ENCODE measurements around the gene FIGNL2. TPM values are rescaled to one million over a fixed set of nuclear protein-coding genes. Genes with fewer than 3 reads are reported as not detected.

The FIGNL2 gene
- polyA plus RNA-seq, 2 of the 4 experiments (the other 2 are of a cell fraction), result 0.26 to 0.46 TPM

- CTCF ChIA-PET, result interaction anchor here (1.0 to 1.1 kb wide), 3 partner anchors 9 to 38 kb away, joined by 3 read pairs; no protein-coding TSS in a partner anchor
- no peak overlapping the region for H3K4me3 ChIP-seq
- FAIRE-seq (no peak), DNase-seq (ENCODE audit: low read depth in 1 of 2, low spot score in 1 of 2) (no peak), ATAC-seq (no peak)
- POLR2A ChIA-PET, result no interaction called here
- H3K27ac ChIP-seq, result no peak overlapping the region
- H3K4me2 ChIP-seq, result no peak overlapping the region
- H3K4me1 ChIP-seq, result no peaks in the 10 kb centered on the region
- no peaks in the 10 kb centered on the region for H3K9me3 ChIP-seq
- 72% methylated on average over 16 of the region's 20 CpGs for WGBS (ENCODE audit: missing lambda C conversion rate)
- TF ChIP-seq PHF8 (IDR thresholded peaks at IDR 0.05; ENCODE audit: borderline replicate concordance, low read depth) (no peak), ZFP36 (IDR thresholded peaks at IDR 0.05; ENCODE audit: borderline replicate concordance, partially characterized antibody) (no peak), ZNF302 (CRISPR knock-in tag; IDR thresholded peaks at IDR 0.05) (no peak), ZSCAN20 (CRISPR knock-in tag; IDR thresholded peaks at IDR 0.05) (no peak), JUNB (IDR thresholded peaks at IDR 0.05) (no peak), KDM1A (IDR thresholded peaks at IDR 0.05; ENCODE audit: low read depth) (no peak), FOSL2 (IDR thresholded peaks at IDR 0.05) (no peak), FOSL2 (CRISPR knock-in tag; IDR thresholded peaks at IDR 0.05) (no peak), CBX2 (IDR thresholded peaks at IDR 0.05; ENCODE audit: borderline replicate concordance, low read depth) (no peak), SREBF2 (IDR thresholded peaks at IDR 0.05) (no peak), CHD4 (IDR thresholded peaks at IDR 0.05; ENCODE audit: borderline replicate concordance) (no peak), EP300 (IDR thresholded peaks at IDR 0.05) (no peak)
- TF ChIP-seq, protein P1, sequence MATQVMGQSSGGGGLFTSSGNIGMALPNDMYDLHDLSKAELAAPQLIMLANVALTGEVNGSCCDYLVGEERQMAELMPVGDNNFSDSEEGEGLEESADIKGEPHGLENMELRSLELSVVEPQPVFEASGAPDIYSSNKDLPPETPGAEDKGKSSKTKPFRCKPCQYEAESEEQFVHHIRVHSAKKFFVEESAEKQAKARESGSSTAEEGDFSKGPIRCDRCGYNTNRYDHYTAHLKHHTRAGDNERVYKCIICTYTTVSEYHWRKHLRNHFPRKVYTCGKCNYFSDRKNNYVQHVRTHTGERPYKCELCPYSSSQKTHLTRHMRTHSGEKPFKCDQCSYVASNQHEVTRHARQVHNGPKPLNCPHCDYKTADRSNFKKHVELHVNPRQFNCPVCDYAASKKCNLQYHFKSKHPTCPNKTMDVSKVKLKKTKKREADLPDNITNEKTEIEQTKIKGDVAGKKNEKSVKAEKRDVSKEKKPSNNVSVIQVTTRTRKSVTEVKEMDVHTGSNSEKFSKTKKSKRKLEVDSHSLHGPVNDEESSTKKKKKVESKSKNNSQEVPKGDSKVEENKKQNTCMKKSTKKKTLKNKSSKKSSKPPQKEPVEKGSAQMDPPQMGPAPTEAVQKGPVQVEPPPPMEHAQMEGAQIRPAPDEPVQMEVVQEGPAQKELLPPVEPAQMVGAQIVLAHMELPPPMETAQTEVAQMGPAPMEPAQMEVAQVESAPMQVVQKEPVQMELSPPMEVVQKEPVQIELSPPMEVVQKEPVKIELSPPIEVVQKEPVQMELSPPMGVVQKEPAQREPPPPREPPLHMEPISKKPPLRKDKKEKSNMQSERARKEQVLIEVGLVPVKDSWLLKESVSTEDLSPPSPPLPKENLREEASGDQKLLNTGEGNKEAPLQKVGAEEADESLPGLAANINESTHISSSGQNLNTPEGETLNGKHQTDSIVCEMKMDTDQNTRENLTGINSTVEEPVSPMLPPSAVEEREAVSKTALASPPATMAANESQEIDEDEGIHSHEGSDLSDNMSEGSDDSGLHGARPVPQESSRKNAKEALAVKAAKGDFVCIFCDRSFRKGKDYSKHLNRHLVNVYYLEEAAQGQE (IDR thresholded peaks at IDR 0.05), result no peak
- TF ChIP-seq, protein P2, sequence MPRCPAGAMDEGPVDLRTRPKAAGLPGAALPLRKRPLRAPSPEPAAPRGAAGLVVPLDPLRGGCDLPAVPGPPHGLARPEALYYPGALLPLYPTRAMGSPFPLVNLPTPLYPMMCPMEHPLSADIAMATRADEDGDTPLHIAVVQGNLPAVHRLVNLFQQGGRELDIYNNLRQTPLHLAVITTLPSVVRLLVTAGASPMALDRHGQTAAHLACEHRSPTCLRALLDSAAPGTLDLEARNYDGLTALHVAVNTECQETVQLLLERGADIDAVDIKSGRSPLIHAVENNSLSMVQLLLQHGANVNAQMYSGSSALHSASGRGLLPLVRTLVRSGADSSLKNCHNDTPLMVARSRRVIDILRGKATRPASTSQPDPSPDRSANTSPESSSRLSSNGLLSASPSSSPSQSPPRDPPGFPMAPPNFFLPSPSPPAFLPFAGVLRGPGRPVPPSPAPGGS (IDR thresholded peaks at IDR 0.05), result no peak
- TF ChIP-seq, protein P3, sequence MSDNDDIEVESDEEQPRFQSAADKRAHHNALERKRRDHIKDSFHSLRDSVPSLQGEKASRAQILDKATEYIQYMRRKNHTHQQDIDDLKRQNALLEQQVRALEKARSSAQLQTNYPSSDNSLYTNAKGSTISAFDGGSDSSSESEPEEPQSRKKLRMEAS (IDR thresholded peaks at IDR 0.05), result no peak
- TF ChIP-seq, protein P4, sequence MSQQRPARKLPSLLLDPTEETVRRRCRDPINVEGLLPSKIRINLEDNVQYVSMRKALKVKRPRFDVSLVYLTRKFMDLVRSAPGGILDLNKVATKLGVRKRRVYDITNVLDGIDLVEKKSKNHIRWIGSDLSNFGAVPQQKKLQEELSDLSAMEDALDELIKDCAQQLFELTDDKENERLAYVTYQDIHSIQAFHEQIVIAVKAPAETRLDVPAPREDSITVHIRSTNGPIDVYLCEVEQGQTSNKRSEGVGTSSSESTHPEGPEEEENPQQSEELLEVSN (IDR thresholded peaks at IDR 0.05; ENCODE audit: borderline replicate concordance, low read depth), result no peak
These were observed 21.0 kb upstream of the FIGNL2 start for GRCh38 chr12:51869496-51869865.

DNA sequence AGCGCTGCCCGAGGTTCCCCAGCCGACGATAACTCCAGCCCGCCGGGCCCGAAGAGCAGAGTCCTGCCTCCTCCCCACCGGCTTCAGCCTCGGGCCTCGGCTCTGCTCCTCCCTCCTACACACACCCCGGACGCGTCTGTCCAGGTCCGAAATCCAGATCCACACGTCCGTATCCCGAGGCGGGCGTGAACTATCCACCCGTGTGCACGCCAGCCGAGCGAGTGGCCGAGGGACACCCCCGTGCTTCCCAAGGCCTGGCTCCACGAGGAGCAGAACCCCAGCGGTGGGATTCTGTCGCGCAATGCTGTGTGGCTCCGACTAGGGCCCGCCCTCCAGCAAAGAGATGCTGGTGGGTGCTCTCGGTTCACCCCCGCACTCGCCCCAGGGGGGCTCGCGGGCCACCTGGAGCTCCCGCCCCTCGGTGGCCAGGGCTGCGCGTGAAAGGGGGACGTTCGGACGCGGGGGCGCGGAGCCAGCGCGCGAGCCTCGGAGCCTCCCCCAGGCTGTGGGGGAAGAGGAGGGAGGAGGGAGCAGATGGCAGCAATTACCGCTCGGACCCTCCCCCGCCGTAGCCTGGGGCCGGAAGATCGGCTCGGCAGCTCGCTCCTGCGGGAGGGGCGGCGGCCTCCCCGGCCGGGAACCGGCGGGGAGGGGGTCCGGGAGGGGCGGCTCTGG is 20.4 kb upstream of the FIGNL2 start:
- FAIRE-seq, result no peak
- Histone ChIP-seq H3K9me3 (no peaks in the 10 kb centered on the region), H3K4me2 (no peak overlapping the region), H3K27ac (no peak overlapping the region), H3K4me3 (no peak overlapping the region), H3K4me1 (no peaks in the 10 kb centered on the region)
- ATAC-seq, result no peak
- WGBS (ENCODE audit: missing lambda C conversion rate), result 88% methylated on average over 54 of the region's 67 CpGs
- no peak for DNase-seq (ENCODE audit: low read depth in 1 of 2, low spot score in 1 of 2)
- CTCF ChIA-PET, result no interaction called here
- POLR2A ChIA-PET, result no interaction called here
- TF ChIP-seq CEBPB (IDR thresholded peaks at IDR 0.05) (no peak), JUN (IDR thresholded peaks at IDR 0.05) (no peak), PHF8 (IDR thresholded peaks at IDR 0.05; ENCODE audit: borderline replicate concordance, low read depth) (no peak), CHD4 (IDR thresholded peaks at IDR 0.05; ENCODE audit: borderline replicate concordance) (no peak), ZC3H11A (IDR thresholded peaks at IDR 0.05) (no peak), MAFK (IDR thresholded peaks at IDR 0.05; ENCODE audit: partially characterized antibody) (no peak), ESRRA (IDR thresholded peaks at IDR 0.05; ENCODE audit: borderline replicate concordance, low read length) (no peak), ZFP36 (IDR thresholded peaks at IDR 0.05; ENCODE audit: borderline replicate concordance, partially characterized antibody) (no peak), HOXB13 (CRISPR knock-in tag; IDR thresholded peaks at IDR 0.05; ENCODE audit: low read depth) (no peak), ZNF302 (CRISPR knock-in tag; IDR thresholded peaks at IDR 0.05) (no peak)
- TF ChIP-seq, protein P4 (IDR thresholded peaks at IDR 0.05; ENCODE audit: borderline replicate concordance, low read depth), result no peak
- TF ChIP-seq, protein P2 (IDR thresholded peaks at IDR 0.05), result no peak
- TF ChIP-seq, protein P1 (IDR thresholded peaks at IDR 0.05), result no peak

Measured in A549 (cell line).